MM.1S (cell line): ENCODE measurements around the gene NRXN3.

ENCODE experiments used
- EZH2 ChIP-seq: fragments of 300-600 bp; sonication (generic); optimal IDR thresholded peaks from 2 replicates; pipeline ENCODE3; 2017; ENCODE audit warnings: low read depth, mild to moderate bottlenecking, antibody characterized with exemption, low read length, mixed read lengths
- EZH2phosphoT487 ChIP-seq: fragments of 300-600 bp; sonication (generic); IDR thresholded peaks from 2 replicates; pipeline ENCODE4 v1.6.1; 2018; ENCODE audit warnings: antibody characterized with exemption, low read length
- TF ChIP-seq, protein P1 (sequence below): fragments of 300-600 bp; sonication (generic); IDR thresholded peaks from 2 replicates; pipeline ENCODE4 v1.5.1; 2016; ENCODE audit warnings: antibody characterized with exemption, low read length, mixed read lengths

- TF ChIP-seq, protein P1, sequence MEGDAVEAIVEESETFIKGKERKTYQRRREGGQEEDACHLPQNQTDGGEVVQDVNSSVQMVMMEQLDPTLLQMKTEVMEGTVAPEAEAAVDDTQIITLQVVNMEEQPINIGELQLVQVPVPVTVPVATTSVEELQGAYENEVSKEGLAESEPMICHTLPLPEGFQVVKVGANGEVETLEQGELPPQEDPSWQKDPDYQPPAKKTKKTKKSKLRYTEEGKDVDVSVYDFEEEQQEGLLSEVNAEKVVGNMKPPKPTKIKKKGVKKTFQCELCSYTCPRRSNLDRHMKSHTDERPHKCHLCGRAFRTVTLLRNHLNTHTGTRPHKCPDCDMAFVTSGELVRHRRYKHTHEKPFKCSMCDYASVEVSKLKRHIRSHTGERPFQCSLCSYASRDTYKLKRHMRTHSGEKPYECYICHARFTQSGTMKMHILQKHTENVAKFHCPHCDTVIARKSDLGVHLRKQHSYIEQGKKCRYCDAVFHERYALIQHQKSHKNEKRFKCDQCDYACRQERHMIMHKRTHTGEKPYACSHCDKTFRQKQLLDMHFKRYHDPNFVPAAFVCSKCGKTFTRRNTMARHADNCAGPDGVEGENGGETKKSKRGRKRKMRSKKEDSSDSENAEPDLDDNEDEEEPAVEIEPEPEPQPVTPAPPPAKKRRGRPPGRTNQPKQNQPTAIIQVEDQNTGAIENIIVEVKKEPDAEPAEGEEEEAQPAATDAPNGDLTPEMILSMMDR = no peak
- TF ChIP-seq EZH2phosphoT487 (no peak), EZH2 (no peak)
Observed at GRCh38 chr14:78498062-78498595, 328.0 kb downstream of the NRXN3 start.
